Neural cell (in vitro differentiated cells): ENCODE measurements around the gene YIF1B. TPM values are rescaled to one million over a fixed set of nuclear protein-coding genes. Genes with fewer than 3 reads are reported as not detected.

Experiments used
- H2AFZ ChIP-seq: fragments of 200-600, 300-800 bp; sonication (generic), shearing (Covaris generic); 2 replicates; pipeline ENCODE4 v1.6.0; 2014; ENCODE audit warnings: low read depth, mild to moderate bottlenecking, antibody characterized with exemption, low read length, moderate library complexity
- H3F3A ChIP-seq: fragments of 200-600 bp; shearing (Covaris generic); 2 replicates; pipeline ENCODE4 v1.6.1; 2016; ENCODE audit warnings: mild to moderate bottlenecking, moderate library complexity, mixed read lengths, antibody characterized with exemption, low read length; ENCODE audit not compliant: insufficient read depth, poor library complexity, severe bottlenecking
- H3K27ac ChIP-seq: fragments of 200-600, 300-800 bp; sonication (generic), shearing (Covaris generic); 2 replicates; pipeline ENCODE4 v1.5.1; 2014; ENCODE audit warnings: mild to moderate bottlenecking, low read length, moderate library complexity
- H3K27me3 ChIP-seq: fragments of 300-800, 200-600 bp; sonication (generic), shearing (Covaris generic); 2 replicates; pipeline ENCODE4 v1.6.0; 2014; ENCODE audit warnings: mild to moderate bottlenecking, low read depth, low read length, moderate library complexity; ENCODE audit not compliant: insufficient read depth
- H3K36me3 ChIP-seq: fragments of 300-800, 200-600 bp; sonication (generic), shearing (Covaris generic); 2 replicates; pipeline ENCODE4 v1.5.1; 2014; ENCODE audit warnings: mild to moderate bottlenecking, antibody characterized with exemption, low read length, moderate library complexity; ENCODE audit not compliant: insufficient read depth
- H3K4me2 ChIP-seq: fragments of 300-800, 200-600 bp; sonication (generic), shearing (Covaris generic); 2 replicates; pipeline ENCODE4 v1.6.0; 2014; ENCODE audit warnings: mild to moderate bottlenecking, low read length
- H3K4me3 ChIP-seq: fragments of 300-800, 200-600 bp; sonication (generic), shearing (Covaris generic); 2 replicates; pipeline ENCODE4 v1.5.1; 2014; ENCODE audit warnings: mild to moderate bottlenecking, low read length, moderate library complexity
- H3K79me2 ChIP-seq: fragments of 200-600 bp; shearing (Covaris generic); replicated peaks from 2 replicates; pipeline ENCODE4 v1.6.0; 2014; ENCODE audit warnings: mild to moderate bottlenecking, low read length, moderate library complexity; ENCODE audit not compliant: insufficient read depth
- H3K9ac ChIP-seq: fragments of 300-800, 200-600 bp; sonication (generic), shearing (Covaris generic); 2 replicates; pipeline ENCODE4 v1.6.1; 2016; ENCODE audit warnings: mild to moderate bottlenecking, low read length, mixed read lengths
- H3K9me2 ChIP-seq: fragments of 200-600 bp; shearing (Covaris generic); 2 replicates; pipeline ENCODE4 v1.6.1; 2016; ENCODE audit warnings: mild to moderate bottlenecking, low read length, mixed read lengths; ENCODE audit not compliant: insufficient read depth
- H3K9me3 ChIP-seq: fragments of 200-600, 300-800 bp; sonication (generic), shearing (Covaris generic); 2 replicates; pipeline ENCODE4 v1.6.1; 2016; ENCODE audit warnings: mild to moderate bottlenecking, mixed run types, low read length, moderate library complexity, mixed read lengths
- H4K20me1 ChIP-seq: fragments of 200-600 bp; shearing (Covaris generic); 2 replicates; pipeline ENCODE4 v1.6.1; 2016; ENCODE audit warnings: mild to moderate bottlenecking, mixed run types; ENCODE audit not compliant: insufficient read depth
- CTCF ChIP-seq: fragments of 450-650 bp; IDR thresholded peaks from 2 replicates; pipeline ENCODE4 v1.5.1; 2014; ENCODE audit warnings: antibody characterized with exemption, mild to moderate bottlenecking, moderate library complexity; ENCODE audit not compliant: poor library complexity, severe bottlenecking
- EP300 ChIP-seq: fragments of 450-650 bp; conservative IDR thresholded peaks from 2 replicates; pipeline ENCODE4 v1.6.1; 2014; ENCODE audit warnings: antibody characterized with exemption, mild to moderate bottlenecking, moderate library complexity; ENCODE audit not compliant: poor library complexity, severe bottlenecking
- EZH2 ChIP-seq: fragments of 200-600, 300-800 bp; shearing (Covaris generic), sonication (generic); IDR thresholded peaks from 2 replicates; pipeline ENCODE4 v1.6.1; 2014; ENCODE audit warnings: antibody characterized with exemption, low read length, borderline replicate concordance, mild to moderate bottlenecking; ENCODE audit not compliant: insufficient read depth, poor library complexity, severe bottlenecking
- MXI1 ChIP-seq: fragments of 450-650 bp; conservative IDR thresholded peaks from 2 replicates; pipeline ENCODE4 v1.6.1; 2014; ENCODE audit warnings: antibody characterized with exemption, mild to moderate bottlenecking; ENCODE audit not compliant: poor library complexity, severe bottlenecking
- POLR2AphosphoS5 ChIP-seq: IDR thresholded peaks from 2 replicates; pipeline ENCODE4 v1.6.1; 2012
- RAD21 ChIP-seq: fragments of 450-650 bp; conservative IDR thresholded peaks from 2 replicates; pipeline ENCODE4 v1.6.1; 2014; ENCODE audit warnings: antibody characterized with exemption, mild to moderate bottlenecking, moderate library complexity
- REST ChIP-seq: IDR thresholded peaks from 2 replicates; pipeline ENCODE4 v1.6.1; 2012; ENCODE audit warnings: borderline replicate concordance
- SMC3 ChIP-seq: fragments of 450-650 bp; conservative IDR thresholded peaks from 2 replicates; pipeline ENCODE4 v1.6.1; 2014; ENCODE audit warnings: antibody characterized with exemption, mild to moderate bottlenecking, moderate library complexity; ENCODE audit not compliant: poor library complexity
- TAF1 ChIP-seq: IDR thresholded peaks from 2 replicates; pipeline ENCODE4 v1.6.1; 2012; ENCODE audit warnings: low read depth
- polyA plus RNA-seq: library from polyadenylated mRNA; depleted of rRNA; stranded (reverse); fragments of >200 nt; gene quantifications from 2 replicates; pipeline ENCODE4 v1.2.3, GENCODE V29; 2014

YIF1B gene
- polyA plus RNA-seq, 1 donor from 2014 or later, result 84.0 TPM

GRCh38 chr19:38320969-38321339 is 5.2 kb upstream of the YIF1B start:
- Histone ChIP-seq H3K4me3 (no peak overlapping the region), H3K36me3 (no peaks in the 10 kb centered on the region), H3K27me3 (peaks cover 34% of the 10 kb centered on the region), H4K20me1 (no peaks in the 10 kb centered on the region), H3K9me3 (no peaks in the 10 kb centered on the region), H3K4me2 (no peak overlapping the region), H3K9me2 (no peaks in the 10 kb centered on the region), H2AFZ (no peak overlapping the region), H3K9ac (no peak overlapping the region), H3K27ac (no peak overlapping the region), H3K79me2 (no peaks in the 10 kb centered on the region), H3F3A (no peaks in the 10 kb centered on the region)
- TF ChIP-seq TAF1 (no peak), EZH2 (no peak), SMC3 (no peak), POLR2AphosphoS5 (no peak), MXI1 (no peak), EP300 (no peak), REST (no peak), RAD21 (no peak), CTCF (no peak)

GRCh38 chr19:38319421-38320258 is 3.9 kb upstream of the YIF1B start, which contains the start of gene KCNK6:
TSS of gene KCNK6 (plus strand) at chr19:38319845. CDS start at chr19:38319951, 106 bp downstream.
- Histone ChIP-seq H3K9ac (peak within 1 kb of the TSS; percentile 41), H3K9me2 (no peaks in the 10 kb centered on the region), H3K79me2 (no peaks in the 10 kb centered on the region), H3K9me3 (no peaks in the 10 kb centered on the region), H3K4me2 (no peak within 1 kb of the TSS), H3K4me3 (peak within 1 kb of the TSS; percentile 65), H3K27ac (no peak within 1 kb of the TSS), H4K20me1 (no peaks in the 10 kb centered on the region), H3K27me3 (peaks cover 34% of the 10 kb centered on the region), H2AFZ (no peak within 1 kb of the TSS), H3K36me3 (no peaks in the 10 kb centered on the region), H3F3A (no peaks in the 10 kb centered on the region)
- TF ChIP-seq SMC3 (peak; percentile 25), EP300 (no peak)
